ENCODE measurements around the gene SDHAF3. TPM values are rescaled to one million over a fixed set of nuclear protein-coding genes. Genes with fewer than 3 reads are reported as not detected.

The SDHAF3 gene
- total RNA-seq, 2 donors from 2014 or later, result 9.1 to 13.9 TPM

- intact Hi-C loops (cut with DNase I), result no loop called here
- no peak for DNase-seq (ENCODE audit: low spot score)
- WGBS, result 88% methylated on average over 2 of the region's 2 CpGs
Measured at GRCh38 chr7:97166308-97166707, 48.8 kb downstream of the SDHAF3 start.

GRCh38 chr7:97167176-97167575 is 49.7 kb downstream of the SDHAF3 start:
- Histone ChIP-seq H3K4me1 (replicated peaks) (no peaks in the 10 kb centered on the region), H3K27ac (no peak overlapping the region), H3K36me3 (no peaks in the 10 kb centered on the region), H3K27me3 (replicated peaks; ENCODE audit: insufficient read depth) (no peaks in the 10 kb centered on the region), H3K9me3 (no peaks in the 10 kb centered on the region), H3K4me3 (no peak overlapping the region)
- intact Hi-C loops (cut with DNase I), result no loop called here
- TF ChIP-seq POLR2A (IDR thresholded peaks at IDR 0.05), result no peak
- TF ChIP-seq POLR2AphosphoS5 (IDR thresholded peaks at IDR 0.05), result no peak
- TF ChIP-seq CTCF (IDR thresholded peaks at IDR 0.05), result no peak
- no peak for DNase-seq (ENCODE audit: low spot score)
- WGBS, result 94% methylated on average over 4 of the region's 4 CpGs

More at GRCh38 chr7:97166308-97166707, 48.8 kb downstream of the SDHAF3 start:
- no peak overlapping the region for H3K4me3 ChIP-seq
- H3K36me3 ChIP-seq, result no peaks in the 10 kb centered on the region
- H3K9me3 ChIP-seq, result no peaks in the 10 kb centered on the region
- no peak overlapping the region for H3K27ac ChIP-seq
- no peaks in the 10 kb centered on the region for H3K27me3 ChIP-seq (replicated peaks; ENCODE audit: insufficient read depth)
- TF ChIP-seq POLR2AphosphoS5 (IDR thresholded peaks at IDR 0.05) (no peak), CTCF (IDR thresholded peaks at IDR 0.05) (no peak), POLR2A (IDR thresholded peaks at IDR 0.05) (no peak)
- no peaks in the 10 kb centered on the region for H3K4me1 ChIP-seq (replicated peaks)

- TF ChIP-seq POLR2AphosphoS5 (IDR thresholded peaks at IDR 0.05) (no peak), CTCF (IDR thresholded peaks at IDR 0.05) (no peak), POLR2A (IDR thresholded peaks at IDR 0.05) (no peak)
- H3K27ac ChIP-seq, result no peak overlapping the region
- 61% methylated on average over 3 of the region's 3 CpGs for WGBS
- no peaks in the 10 kb centered on the region for H3K36me3 ChIP-seq
- H3K4me1 ChIP-seq (replicated peaks), result no peaks in the 10 kb centered on the region
- H3K9me3 ChIP-seq, result no peaks in the 10 kb centered on the region
- no peak overlapping the region for H3K4me3 ChIP-seq
- no peak for DNase-seq (ENCODE audit: low spot score)
- H3K27me3 ChIP-seq (replicated peaks; ENCODE audit: insufficient read depth), result no peaks in the 10 kb centered on the region
- intact Hi-C loops (cut with DNase I), result no loop called here
Measured at GRCh38 chr7:97167749-97168148, 50.3 kb downstream of the SDHAF3 start.

- intact Hi-C loops (cut with DNase I), result loop anchor here (10.0 kb wide), 1 partner anchor 70 kb away; no protein-coding TSS in a partner anchor
- no peaks in the 10 kb centered on the region for H3K36me3 ChIP-seq
Measured at GRCh38 chr7:97174303-97174702, 56.8 kb downstream of the SDHAF3 start.

GRCh38 chr7:97179454-97180104 is 62.1 kb downstream of the SDHAF3 start:
- no peak overlapping the region for H3K27ac ChIP-seq
- WGBS, result 0% methylated on average over 2 of the region's 2 CpGs
- H3K27me3 ChIP-seq (replicated peaks; ENCODE audit: insufficient read depth), result no peaks in the 10 kb centered on the region
- intact Hi-C loops (cut with DNase I), result loop anchor here (10.0 kb wide), 1 partner anchor 75 kb away; no protein-coding TSS in a partner anchor
- no peaks in the 10 kb centered on the region for H3K36me3 ChIP-seq
- DNase-seq (ENCODE audit: low spot score), result peak; percentile 25
- H3K4me3 ChIP-seq, result no peak overlapping the region
- H3K4me1 ChIP-seq (replicated peaks), result no peaks in the 10 kb centered on the region
- H3K9me3 ChIP-seq, result no peaks in the 10 kb centered on the region
- no peak for TF ChIP-seq POLR2A (IDR thresholded peaks at IDR 0.05)
- TF ChIP-seq CTCF (IDR thresholded peaks at IDR 0.05), result peak; percentile 26 to 79 (median 54)

More at GRCh38 chr7:97174303-97174702, 56.8 kb downstream of the SDHAF3 start:
- Histone ChIP-seq H3K27me3 (replicated peaks; ENCODE audit: insufficient read depth) (no peaks in the 10 kb centered on the region), H3K4me1 (replicated peaks) (no peaks in the 10 kb centered on the region), H3K4me3 (no peak overlapping the region), H3K9me3 (no peaks in the 10 kb centered on the region), H3K27ac (no peak overlapping the region)
- no peak for DNase-seq (ENCODE audit: low spot score)
- TF ChIP-seq POLR2A (IDR thresholded peaks at IDR 0.05), result no peak
